BE2C (cell line): ENCODE data around the gene IL7R.

Experiments
- DNase-seq: peaks from one replicate; pipeline ENCODE4 v3.0.0-alpha.2; 2020
- H3K27me3 ChIP-seq: fragments of 250-450 bp; sonication (Bioruptor Pico); 2 replicates; pipeline ENCODE4 v1.5.1; 2020; ENCODE audit warnings: mild to moderate bottlenecking
- H3K36me3 ChIP-seq: fragments of 250-450 bp; sonication (Bioruptor Pico); 2 replicates; pipeline ENCODE4 v1.5.1; 2020; ENCODE audit warnings: mild to moderate bottlenecking
- H3K4me1 ChIP-seq: fragments of 250-450 bp; sonication (Bioruptor Pico); 2 replicates; pipeline ENCODE4 v1.5.1; 2020
- H3K4me3 ChIP-seq: 2 replicates; pipeline ENCODE4 v1.5.1; 2011; ENCODE audit warnings: low read depth, low read length
- H3K9me3 ChIP-seq: fragments of 250-450 bp; sonication (Bioruptor Pico); 2 replicates; pipeline ENCODE4 v1.5.1; 2020
- CTCF ChIP-seq: IDR thresholded peaks from 2 replicates; pipeline ENCODE4 v1.5.1; 2012; ENCODE audit warnings: mild to moderate bottlenecking, low read depth, low read length

IL7R gene

GRCh38 chr5:35919191-35919590 is 62.5 kb downstream of the IL7R start:
- no peaks in the 10 kb centered on the region for H3K9me3 ChIP-seq
- H3K4me3 ChIP-seq, result no peak overlapping the region
- peaks cover 3% of the 10 kb centered on the region for H3K27me3 ChIP-seq
- TF ChIP-seq CTCF, result no peak
- H3K4me1 ChIP-seq, result no peaks in the 10 kb centered on the region
- no peak for DNase-seq
- H3K36me3 ChIP-seq, result no peaks in the 10 kb centered on the region

GRCh38 chr5:35920890-35921289 is 64.2 kb downstream of the IL7R start:
- Histone ChIP-seq H3K27me3 (peaks cover 13% of the 10 kb centered on the region), H3K4me1 (no peaks in the 10 kb centered on the region; the same call in 1 of the 2 replicates), H3K36me3 (no peaks in the 10 kb centered on the region), H3K9me3 (no peaks in the 10 kb centered on the region), H3K4me3 (no peak overlapping the region)
- TF ChIP-seq CTCF, result no peak
- no peak for DNase-seq

GRCh38 chr5:35921930-35922329 is 65.2 kb downstream of the IL7R start:
- Histone ChIP-seq H3K36me3 (no peaks in the 10 kb centered on the region), H3K4me1 (no peaks in the 10 kb centered on the region; the same call in 1 of the 2 replicates), H3K9me3 (no peaks in the 10 kb centered on the region), H3K27me3 (peaks cover 13% of the 10 kb centered on the region), H3K4me3 (no peak overlapping the region)
- TF ChIP-seq CTCF, result no peak
- no peak for DNase-seq

- Histone ChIP-seq H3K27me3 (peaks cover 13% of the 10 kb centered on the region), H3K4me1 (no peaks in the 10 kb centered on the region; the same call in 1 of the 2 replicates), H3K36me3 (no peaks in the 10 kb centered on the region), H3K9me3 (no peaks in the 10 kb centered on the region), H3K4me3 (no peak overlapping the region)
- no peak for DNase-seq
- no peak for TF ChIP-seq CTCF
Measured at GRCh38 chr5:35922468-35922867, 65.8 kb downstream of the IL7R start.

GRCh38 chr5:35924122-35924949 is 67.6 kb downstream of the IL7R start:
- no peaks in the 10 kb centered on the region; the same call in 1 of the 2 replicates for H3K4me1 ChIP-seq
- no peak for TF ChIP-seq CTCF
- H3K27me3 ChIP-seq, result peaks cover 13% of the 10 kb centered on the region
- no peak overlapping the region for H3K4me3 ChIP-seq
- H3K36me3 ChIP-seq, result no peaks in the 10 kb centered on the region
- DNase-seq, result no peak
- H3K9me3 ChIP-seq, result no peaks in the 10 kb centered on the region
